Caco-2 (cell line): ENCODE measurements around the gene DSCAM. TPM values are rescaled to one million over a fixed set of nuclear protein-coding genes. Genes with fewer than 3 reads are reported as not detected.

Source experiments
- BruUV-seq: library from RNA; stranded (reverse); fragments of 400-500 nt; replicated peaks from 2 replicates; lab custom pipeline; 2021; lab: Mats Ljungman, UMichigan
- CTCF ChIA-PET: fragments of 300-600 bp; sonication (Branson Sonifier 250); formaldehyde crosslinking; loops from one replicate; lab custom pipeline; 2022; ENCODE audit warnings: antibody characterized with exemption; lab: Charles Lee
- POLR2A ChIA-PET: fragments of 300-600 bp; sonication (Branson Sonifier 250); formaldehyde crosslinking; loops from one replicate; lab custom pipeline; 2022; ENCODE audit warnings: antibody characterized with exemption; lab: Charles Lee
- DNase-seq, 2 experiments: peaks; one replicate each; pipeline versions ENCODE4 v3.0.0 to v3.0.0-alpha.2; 2020 to 2022
- H3K27me3 ChIP-seq: replicated peaks from 2 replicates; pipeline ENCODE4 v1.6.0; 2011; ENCODE audit warnings: low read length; ENCODE audit not compliant: control insufficient read depth, insufficient read depth
- H3K36me3 ChIP-seq: 2 replicates; pipeline ENCODE4 v1.5.1; 2011; ENCODE audit warnings: low read length; ENCODE audit not compliant: control insufficient read depth, insufficient read depth
- H3K4me1 ChIP-seq: fragments of 250-450 bp; sonication (Bioruptor Pico); 2 replicates; pipeline ENCODE4 v1.5.1; 2020; ENCODE audit warnings: mild to moderate bottlenecking
- H3K4me3 ChIP-seq: 2 replicates; pipeline ENCODE4 v1.5.1; 2011; ENCODE audit warnings: low read depth, mild to moderate bottlenecking, control low read depth, low read length
- H3K9me3 ChIP-seq: fragments of 250-450 bp; sonication (Bioruptor Pico); 2 replicates; pipeline ENCODE4 v1.5.1; 2020; ENCODE audit warnings: mild to moderate bottlenecking, moderate library complexity
- H3K27ac Mint-ChIP-seq: one replicate; pipeline ENCODE4 v1.8.0; 2022; ENCODE audit warnings: mixed read lengths; ENCODE audit not compliant: unreplicated experiment
- H3K27me3 Mint-ChIP-seq: one replicate; pipeline ENCODE4 v1.8.0; 2022; ENCODE audit warnings: mixed read lengths; ENCODE audit not compliant: insufficient read depth, unreplicated experiment
- H3K36me3 Mint-ChIP-seq: one replicate; pipeline ENCODE4 v1.8.0; 2022; ENCODE audit warnings: mild to moderate bottlenecking, mixed read lengths; ENCODE audit not compliant: insufficient read depth, unreplicated experiment
- H3K4me1 Mint-ChIP-seq: one replicate; pipeline ENCODE4 v1.8.0; 2022; ENCODE audit warnings: low read depth, mixed read lengths; ENCODE audit not compliant: unreplicated experiment
- H3K4me3 Mint-ChIP-seq: one replicate; pipeline ENCODE4 v1.8.0; 2022; ENCODE audit warnings: mild to moderate bottlenecking, moderate library complexity, mixed read lengths; ENCODE audit not compliant: unreplicated experiment
- H3K9me3 Mint-ChIP-seq: one replicate; pipeline ENCODE4 v1.8.0; 2022; ENCODE audit warnings: mixed read lengths; ENCODE audit not compliant: unreplicated experiment
- intact Hi-C: fragments of 100-400 bp; cut with micrococcal nuclease; formaldehyde crosslinking; loops from one replicate; pipeline ENCODE4 v1.10.0; 2022; ENCODE audit not compliant: unreplicated experiment
- total RNA-seq: library from RNA; stranded (reverse); gene quantifications from 2 replicates; pipeline ENCODE4 v1.2.3, GENCODE V29; 2022
- TF ChIP-seq, protein P1 (sequence below), 2 experiments: fragments of 200-600 bp in 1 of 2; IDR thresholded peaks; 1 replicate in 1 of 2; 2 replicates in 1 of 2; pipeline versions ENCODE4 v1.5.1 to v1.8.0; 2011 to 2022; ENCODE audit warnings: antibody characterized with exemption in 1 of 2, control low read depth in 1 of 2, inconsistent platforms in 1 of 2, low read depth in 1 of 2, low read length in 1 of 2, mild to moderate bottlenecking in 1 of 2, moderate library complexity in 1 of 2; ENCODE audit not compliant: insufficient read depth in 1 of 2, severe bottlenecking in 1 of 2, unreplicated experiment in 1 of 2

DSCAM gene
- total RNA-seq, 1 experiment from 2014 or later, result not detected

DNA sequence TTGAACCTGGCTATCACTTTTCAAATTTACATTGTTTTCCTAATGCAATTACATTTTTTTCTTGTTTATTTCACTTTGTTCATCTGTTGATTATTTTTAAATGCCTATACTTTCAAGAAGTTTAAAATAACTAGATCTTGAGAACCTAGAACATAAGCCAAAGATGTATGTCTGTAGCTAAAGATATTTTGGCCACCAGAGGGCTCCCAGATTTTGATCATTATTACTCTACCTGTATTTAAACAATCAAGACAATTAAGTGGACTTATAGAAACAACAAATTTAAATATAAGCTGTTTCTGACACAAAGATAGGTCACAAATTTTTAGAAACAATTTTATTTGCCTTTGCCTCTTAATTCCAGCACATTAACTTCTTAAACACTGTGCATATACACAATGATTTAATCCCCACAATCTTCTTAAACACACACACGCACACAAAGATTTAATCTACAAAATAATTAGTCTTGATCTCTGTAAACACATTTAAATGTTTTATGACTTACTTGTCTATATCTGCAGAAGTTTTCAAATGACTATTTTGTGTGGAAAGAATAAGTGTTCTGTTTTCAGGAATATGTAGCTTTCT lies 380.0 kb downstream of the DSCAM start:
- Histone ChIP-seq H3K36me3 (no peaks in the 10 kb centered on the region), H3K4me3 (no peak overlapping the region), H3K4me1 (no peaks in the 10 kb centered on the region), H3K9me3 (no peaks in the 10 kb centered on the region), H3K27me3 (no peaks in the 10 kb centered on the region)
- intact Hi-C loops, result loop anchor here (5.0 kb wide), 1 partner anchor 580 kb away; no protein-coding TSS in a partner anchor
- POLR2A ChIA-PET, result no interaction called here
- DNase-seq, result peak in 1 of 2 experiments; percentile 7
- Mint-ChIP-seq H3K4me3 (no peak overlapping the region), H3K9me3 (no peaks in the 10 kb centered on the region), H3K27me3 (peaks cover 23% of the 10 kb centered on the region), H3K4me1 (no peaks in the 10 kb centered on the region), H3K36me3 (no peaks in the 10 kb centered on the region), H3K27ac (no peak overlapping the region)
- TF ChIP-seq, protein P1, sequence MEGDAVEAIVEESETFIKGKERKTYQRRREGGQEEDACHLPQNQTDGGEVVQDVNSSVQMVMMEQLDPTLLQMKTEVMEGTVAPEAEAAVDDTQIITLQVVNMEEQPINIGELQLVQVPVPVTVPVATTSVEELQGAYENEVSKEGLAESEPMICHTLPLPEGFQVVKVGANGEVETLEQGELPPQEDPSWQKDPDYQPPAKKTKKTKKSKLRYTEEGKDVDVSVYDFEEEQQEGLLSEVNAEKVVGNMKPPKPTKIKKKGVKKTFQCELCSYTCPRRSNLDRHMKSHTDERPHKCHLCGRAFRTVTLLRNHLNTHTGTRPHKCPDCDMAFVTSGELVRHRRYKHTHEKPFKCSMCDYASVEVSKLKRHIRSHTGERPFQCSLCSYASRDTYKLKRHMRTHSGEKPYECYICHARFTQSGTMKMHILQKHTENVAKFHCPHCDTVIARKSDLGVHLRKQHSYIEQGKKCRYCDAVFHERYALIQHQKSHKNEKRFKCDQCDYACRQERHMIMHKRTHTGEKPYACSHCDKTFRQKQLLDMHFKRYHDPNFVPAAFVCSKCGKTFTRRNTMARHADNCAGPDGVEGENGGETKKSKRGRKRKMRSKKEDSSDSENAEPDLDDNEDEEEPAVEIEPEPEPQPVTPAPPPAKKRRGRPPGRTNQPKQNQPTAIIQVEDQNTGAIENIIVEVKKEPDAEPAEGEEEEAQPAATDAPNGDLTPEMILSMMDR (IDR thresholded peaks at IDR 0.05; ENCODE audit: insufficient read depth in 1 of 2, low read depth in 1 of 2, low read length in 1 of 2, severe bottlenecking in 1 of 2, unreplicated experiment in 1 of 2), result peak; percentile 39 to 42
- CTCF ChIA-PET, result interaction anchor here (1.4 kb wide), 1 partner anchor 602 kb away, joined by 4 read pairs; no protein-coding TSS in a partner anchor
- no TSS peak for BruUV-seq

- H3K27me3 ChIP-seq, result no peaks in the 10 kb centered on the region
- H3K27me3 Mint-ChIP-seq, result peaks cover 23% of the 10 kb centered on the region
- no peaks in the 10 kb centered on the region for H3K36me3 ChIP-seq
- H3K9me3 ChIP-seq, result no peaks in the 10 kb centered on the region
- POLR2A ChIA-PET, result no interaction called here
- no peak overlapping the region for H3K4me3 Mint-ChIP-seq
- no peak overlapping the region for H3K4me3 ChIP-seq
- TF ChIP-seq, protein P1 (IDR thresholded peaks at IDR 0.05; ENCODE audit: insufficient read depth in 1 of 2, low read depth in 1 of 2, low read length in 1 of 2, severe bottlenecking in 1 of 2, unreplicated experiment in 1 of 2), result no peak
- no peaks in the 10 kb centered on the region for H3K9me3 Mint-ChIP-seq
- no TSS peak for BruUV-seq
- H3K36me3 Mint-ChIP-seq, result no peaks in the 10 kb centered on the region
- intact Hi-C loops, result loop anchor here (5.0 kb wide), 1 partner anchor 582 kb away; no protein-coding TSS in a partner anchor
- CTCF ChIA-PET, result no interaction called here
- no peaks in the 10 kb centered on the region for H3K4me1 ChIP-seq
- no peak for DNase-seq
- no peaks in the 10 kb centered on the region for H3K4me1 Mint-ChIP-seq
- no peak overlapping the region for H3K27ac Mint-ChIP-seq
Measured at GRCh38 chr21:40465382-40465781, 381.6 kb downstream of the DSCAM start.

DNA sequence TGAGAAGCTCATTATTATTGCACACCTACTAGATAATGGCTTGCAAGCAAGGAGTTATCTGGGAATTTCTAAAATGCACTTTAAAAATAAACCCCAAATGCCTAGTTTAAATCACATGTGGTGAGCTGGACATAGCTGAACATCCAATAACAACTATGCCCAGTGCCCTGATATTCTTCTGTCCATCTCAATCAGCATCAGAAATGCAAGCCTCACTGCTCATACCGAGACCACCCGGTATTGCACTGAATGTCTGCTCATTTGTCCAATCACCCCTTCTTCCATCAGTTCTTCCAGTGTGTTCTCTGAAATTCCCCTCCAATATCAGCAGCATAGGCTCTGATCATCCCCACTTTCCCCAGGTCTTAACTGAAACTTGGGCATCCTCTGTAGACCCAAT lies 383.8 kb downstream of the DSCAM start:
- ChIA-PET POLR2A (no interaction called here), CTCF (no interaction called here)
- Histone ChIP-seq H3K27me3 (no peaks in the 10 kb centered on the region), H3K9me3 (no peaks in the 10 kb centered on the region), H3K4me3 (no peak overlapping the region), H3K36me3 (no peaks in the 10 kb centered on the region), H3K4me1 (no peaks in the 10 kb centered on the region)
- H3K4me1 Mint-ChIP-seq, result no peaks in the 10 kb centered on the region
- intact Hi-C loops, result no loop called here
- BruUV-seq, result no TSS peak
- H3K9me3 Mint-ChIP-seq, result no peaks in the 10 kb centered on the region
- no peaks in the 10 kb centered on the region for H3K36me3 Mint-ChIP-seq
- H3K27me3 Mint-ChIP-seq, result peaks cover 18% of the 10 kb centered on the region
- DNase-seq, result no peak
- no peak overlapping the region for H3K4me3 Mint-ChIP-seq
- TF ChIP-seq, protein P1 (IDR thresholded peaks at IDR 0.05; ENCODE audit: insufficient read depth in 1 of 2, low read depth in 1 of 2, low read length in 1 of 2, severe bottlenecking in 1 of 2, unreplicated experiment in 1 of 2), result no peak
- H3K27ac Mint-ChIP-seq, result no peak overlapping the region
